AG08396 (cell line): ENCODE measurements around the gene ZSWIM6.

Experiments
- DNase-seq: peaks from one replicate; pipeline ENCODE4 v3.0.0; 2012; ENCODE audit warnings: low spot score, mixed read lengths

The ZSWIM6 gene

DNA sequence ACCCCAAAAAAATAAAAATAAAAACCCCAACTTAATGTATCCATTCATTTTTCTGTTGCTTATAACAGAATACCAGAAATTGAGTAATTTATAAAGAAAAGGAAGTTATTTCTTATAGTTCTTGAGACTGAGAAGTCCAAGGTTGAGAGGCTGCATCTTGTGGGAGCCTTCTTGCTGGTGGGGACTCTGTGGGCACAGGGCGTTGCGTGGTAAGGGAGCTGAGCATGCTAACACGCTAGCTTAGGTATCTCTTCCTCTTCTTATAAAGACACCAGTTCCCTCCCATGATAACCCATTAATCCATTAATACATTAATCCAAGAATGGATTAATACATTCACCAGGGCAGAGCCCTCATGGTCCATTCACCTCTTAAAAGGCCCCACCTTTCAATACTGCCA is 150.9 kb downstream of the ZSWIM6 start:
- DNase-seq = no peak

DNA sequence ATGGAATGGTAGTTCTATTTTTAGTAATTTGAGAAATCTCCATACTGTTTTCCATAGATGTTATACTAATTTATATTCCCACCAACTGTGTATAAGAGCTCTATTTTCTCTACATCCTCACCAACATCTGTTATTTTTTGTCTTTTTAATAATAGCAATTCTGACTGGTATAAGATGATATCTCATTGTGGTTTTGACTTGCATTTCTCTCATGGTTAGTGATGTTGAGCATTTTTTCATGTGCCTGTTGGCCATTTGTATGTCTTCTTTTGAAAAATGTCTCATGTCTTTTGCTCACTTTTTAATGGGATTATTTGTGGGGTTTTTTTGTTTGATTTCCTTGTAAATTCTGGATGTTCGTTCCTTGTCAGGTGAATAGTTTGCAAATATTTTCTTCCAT is 154.4 kb downstream of the ZSWIM6 start:
- DNase-seq = no peak

- DNase-seq = no peak
These were observed 157.5 kb downstream of the ZSWIM6 start for GRCh38 chr5:61489574-61489973.

DNA sequence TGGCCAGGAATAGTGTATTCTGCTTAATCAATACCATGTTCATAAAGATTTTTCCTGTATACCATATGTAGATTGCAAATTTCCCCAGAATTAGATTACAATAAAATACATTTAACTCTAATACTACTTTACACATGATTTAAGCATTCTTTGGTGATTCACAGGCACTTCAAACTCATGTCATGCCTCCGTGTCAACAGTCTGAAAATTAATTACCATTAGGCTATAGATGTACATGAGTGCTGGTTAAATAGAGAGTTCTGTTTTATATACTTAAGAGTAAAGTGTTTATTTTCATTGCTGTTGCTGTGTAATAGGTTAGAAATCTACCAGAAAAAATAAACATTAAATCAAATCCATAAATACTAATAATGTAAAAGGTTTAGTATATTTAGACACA is 159.8 kb downstream of the ZSWIM6 start:
- no peak for DNase-seq

DNA sequence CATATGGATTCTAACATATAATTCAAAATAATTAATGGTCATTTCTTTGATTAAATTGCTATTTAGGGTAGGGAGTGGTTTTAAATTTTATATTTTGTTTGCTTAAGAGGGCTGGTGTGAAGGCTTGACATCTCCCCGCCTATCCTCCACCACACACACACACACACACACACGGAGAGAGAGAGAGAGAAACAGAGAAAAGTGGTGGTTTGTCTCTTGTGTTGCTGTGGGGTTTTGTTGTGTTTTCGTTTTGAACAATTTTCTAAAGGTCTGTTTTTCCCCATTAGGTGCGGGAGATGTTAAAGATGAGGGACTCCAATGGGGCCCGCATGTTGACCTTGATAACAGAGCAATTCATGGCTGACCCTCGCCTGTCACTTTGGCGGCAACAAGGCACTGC is 161.9 kb downstream of the ZSWIM6 start:
- no peak for DNase-seq

DNA sequence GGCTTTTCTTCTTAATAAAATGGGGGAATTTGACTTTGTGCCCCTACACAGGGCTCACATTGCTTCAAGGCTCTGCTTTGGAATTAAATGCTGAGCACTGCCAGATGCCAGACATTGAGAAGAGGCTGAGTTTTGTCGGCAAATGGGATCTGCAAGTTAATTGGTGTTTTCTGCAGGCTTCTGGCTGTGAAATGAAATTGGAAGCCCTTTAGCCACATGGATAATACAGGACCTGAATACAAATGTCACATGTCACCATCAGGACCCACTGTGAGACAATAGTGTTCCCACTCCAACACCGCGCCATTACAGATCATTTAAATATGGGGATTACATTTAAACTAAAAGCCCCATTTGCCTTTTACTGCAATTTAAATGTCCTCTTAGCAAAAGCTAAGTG is 164.4 kb downstream of the ZSWIM6 start:
- no peak for DNase-seq

DNA sequence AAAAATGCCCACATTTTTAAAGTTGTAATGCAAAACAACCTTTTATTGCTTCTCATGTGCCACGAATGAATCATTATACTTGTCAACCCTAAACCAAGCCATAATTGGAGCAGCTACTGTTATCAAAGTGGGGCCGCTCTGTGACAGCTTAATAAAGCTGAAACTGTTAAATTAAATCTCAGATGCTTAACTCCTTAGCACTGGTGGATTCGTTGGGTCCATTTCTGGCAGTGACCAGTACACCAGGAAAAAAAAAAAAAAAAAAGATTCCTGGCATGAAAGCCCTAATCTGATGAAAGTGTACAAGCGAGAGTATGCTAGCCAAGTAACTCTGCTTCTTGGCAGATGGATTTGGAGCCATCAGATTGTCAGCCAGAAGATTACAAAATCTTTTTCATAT is 164.8 kb downstream of the ZSWIM6 start:
- no peak for DNase-seq

GRCh38 chr5:61498121-61498520 is 166.1 kb downstream of the ZSWIM6 start:
- DNase-seq = no peak

- DNase-seq = no peak
These were observed 169.9 kb downstream of the ZSWIM6 start for GRCh38 chr5:61501971-61502370.

GRCh38 chr5:61504143-61504770 is 172.2 kb downstream of the ZSWIM6 start:
- DNase-seq = no peak

DNA sequence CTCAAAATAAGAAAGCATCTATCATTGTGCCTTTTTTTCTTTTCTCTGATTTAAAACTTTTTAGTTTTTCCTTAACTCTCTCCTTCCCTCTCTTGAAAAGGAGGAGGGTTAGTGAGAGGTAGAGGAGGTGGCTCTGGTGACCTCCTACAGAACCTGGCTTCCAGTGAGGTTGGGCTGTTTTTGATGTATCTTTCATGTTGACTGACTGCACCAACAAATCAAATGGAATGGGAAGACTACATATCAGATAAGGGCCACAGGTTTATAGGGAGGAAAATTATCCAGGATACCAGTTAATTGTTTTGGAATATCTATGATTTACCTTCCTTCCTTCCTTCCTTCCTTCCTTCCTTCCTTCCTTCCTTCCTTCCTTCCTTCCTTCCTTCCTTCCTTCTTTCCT is 173.2 kb downstream of the ZSWIM6 start:
- DNase-seq = no peak

DNA sequence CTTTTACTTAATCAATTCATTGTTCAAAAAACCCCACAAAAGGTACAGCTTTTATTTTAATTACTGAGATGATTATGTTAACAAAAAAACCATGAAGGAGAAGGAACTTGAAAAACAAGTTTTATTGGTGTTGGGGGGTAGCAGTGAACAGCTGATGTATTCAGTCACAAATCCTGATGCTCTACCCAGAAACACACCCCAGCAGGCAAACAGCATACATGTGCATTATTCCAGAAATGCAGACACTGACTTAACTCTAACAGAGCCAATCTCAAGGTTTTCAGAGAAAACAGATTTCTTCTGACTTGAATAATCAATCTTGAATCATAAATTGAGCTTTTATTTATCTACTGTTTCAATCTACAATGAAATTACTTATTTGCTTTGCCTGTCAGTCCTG is 175.2 kb downstream of the ZSWIM6 start:
- no peak for DNase-seq

GRCh38 chr5:61516946-61517345 is 184.9 kb downstream of the ZSWIM6 start:
- DNase-seq = no peak

- no peak for DNase-seq
These were observed 187.7 kb downstream of the ZSWIM6 start for GRCh38 chr5:61519728-61520277.

DNA sequence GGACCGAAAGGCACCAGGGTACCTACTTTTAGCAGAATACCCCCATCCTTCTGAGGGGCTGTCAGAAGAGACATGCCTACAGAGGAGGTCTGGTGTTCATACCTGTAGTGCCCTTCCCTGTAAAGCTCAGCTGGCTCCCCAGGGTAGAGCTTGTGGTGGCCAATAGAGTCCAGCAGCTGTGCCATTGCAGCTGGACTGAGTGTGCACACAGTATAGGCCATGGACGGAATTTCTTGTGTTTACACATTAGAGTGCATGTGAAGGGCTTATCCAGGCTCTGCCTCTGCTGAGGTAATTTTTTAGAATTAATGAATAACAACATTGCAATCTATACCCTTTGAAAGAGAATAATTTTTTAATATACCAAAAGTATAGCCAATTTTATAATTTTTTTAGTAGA is 191.0 kb downstream of the ZSWIM6 start:
- DNase-seq = no peak

DNA sequence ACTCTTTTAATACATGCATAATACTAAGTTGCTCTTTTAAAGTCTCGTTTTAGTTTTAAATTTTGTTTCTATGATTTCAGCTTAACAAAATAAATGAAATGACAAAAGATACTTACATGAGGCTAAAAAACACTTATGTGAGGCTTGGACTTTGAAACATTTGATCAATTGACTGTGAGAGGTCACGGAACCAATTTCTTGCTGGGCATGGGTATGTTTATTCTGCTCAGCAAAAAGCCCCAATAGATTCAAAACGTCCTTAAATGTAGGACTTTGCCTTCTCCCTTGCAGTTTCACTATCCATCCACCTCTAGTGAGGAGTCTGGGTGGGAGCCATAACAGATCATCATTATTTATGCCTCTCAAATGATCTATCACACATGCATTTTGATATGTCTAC is 191.9 kb downstream of the ZSWIM6 start:
- no peak for DNase-seq

- no peak for DNase-seq
These were observed 193.6 kb downstream of the ZSWIM6 start for GRCh38 chr5:61525512-61526206.

- DNase-seq = no peak
These were observed 194.1 kb downstream of the ZSWIM6 start for GRCh38 chr5:61526207-61526519.

- DNase-seq = no peak
These were observed 200.9 kb downstream of the ZSWIM6 start for GRCh38 chr5:61532983-61533382.

DNA sequence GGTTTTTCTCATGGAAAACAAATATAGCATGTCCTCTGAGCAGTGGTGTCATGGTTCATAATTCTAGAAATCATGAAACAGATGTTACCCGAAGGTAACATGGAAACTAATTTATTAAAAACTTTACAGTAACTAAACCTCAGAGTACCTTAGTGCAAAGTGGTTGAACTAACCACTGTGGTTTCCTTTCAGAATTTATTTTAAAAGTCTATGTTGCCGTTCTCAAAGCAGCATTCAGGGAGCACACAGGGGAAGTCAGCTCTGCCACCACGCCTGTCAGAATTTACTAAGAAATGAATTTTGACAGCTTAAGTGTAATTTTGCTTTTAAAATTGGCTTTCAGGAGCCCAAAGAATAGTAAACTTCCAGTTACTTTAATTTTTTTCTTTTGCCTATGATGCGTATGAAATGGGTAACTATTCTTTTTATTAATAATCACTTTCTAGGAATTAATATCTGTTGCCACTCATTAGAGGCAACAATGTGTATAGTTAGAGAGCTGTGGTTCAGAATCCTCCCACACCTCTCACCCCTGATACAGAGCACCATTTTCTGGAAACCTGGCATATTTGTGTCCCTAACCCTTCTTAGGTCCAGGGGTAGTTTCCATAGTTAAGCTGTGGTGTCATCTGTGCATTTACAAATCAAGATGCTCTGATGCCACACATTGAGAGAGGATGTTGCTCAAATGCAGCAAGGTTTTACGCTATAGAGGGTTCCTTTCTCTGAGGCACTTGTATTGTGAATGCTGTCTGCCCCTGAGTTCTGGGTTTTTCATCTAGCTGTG is 202.6 kb downstream of the ZSWIM6 start:
- no peak for DNase-seq

- DNase-seq = no peak
These were observed 203.8 kb downstream of the ZSWIM6 start for GRCh38 chr5:61535828-61536227.

DNA sequence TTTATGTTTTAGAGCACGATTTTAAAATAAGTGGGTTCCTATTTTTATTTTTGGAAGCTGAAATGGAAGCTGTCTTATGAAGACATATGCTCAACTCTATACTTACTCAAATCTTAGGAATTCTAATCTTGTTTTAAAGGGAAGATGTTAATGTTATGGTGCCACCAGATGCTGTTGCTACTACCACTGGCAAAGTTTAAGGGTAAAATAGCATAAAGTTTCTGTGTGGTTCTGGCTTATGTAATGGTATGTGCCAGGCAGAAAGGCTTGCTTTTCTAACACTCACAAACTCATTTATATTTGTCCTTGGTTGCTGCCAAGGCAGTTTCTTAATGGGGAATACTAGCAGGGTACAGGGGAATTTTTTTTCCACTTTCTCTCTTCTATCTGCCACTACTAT is 204.9 kb downstream of the ZSWIM6 start:
- no peak for DNase-seq
